HEK293T (cell line): ENCODE data around the gene DCAF17.

ENCODE experiments used
- ARNT ChIP-seq: fragments of 450-650 bp; IDR thresholded peaks from 2 replicates; pipeline ENCODE4 v1.6.1; 2017; ENCODE audit warnings: mild to moderate bottlenecking
- BHLHE40 ChIP-seq: fragments of 450-650 bp; IDR thresholded peaks from 2 replicates; pipeline ENCODE4 v1.6.1; 2016; ENCODE audit warnings: mild to moderate bottlenecking, moderate library complexity, borderline replicate concordance
- CTBP1 ChIP-seq: fragments of 450-650 bp; IDR thresholded peaks from 2 replicates; pipeline ENCODE4 v1.6.1; 2016; ENCODE audit warnings: borderline replicate concordance
- FOXA1 ChIP-seq: fragments of 450-650 bp; IDR thresholded peaks from 2 replicates; pipeline ENCODE4 v1.6.1; 2016; ENCODE audit warnings: mild to moderate bottlenecking
- FOXM1 ChIP-seq: fragments of 450-650 bp; IDR thresholded peaks from 2 replicates; pipeline ENCODE4 v1.6.1; 2017; ENCODE audit warnings: mild to moderate bottlenecking, borderline replicate concordance
- HDGF ChIP-seq: fragments of 450-650 bp; IDR thresholded peaks from 2 replicates; pipeline ENCODE4 v1.6.1; 2017; ENCODE audit warnings: antibody characterized with exemption, borderline replicate concordance
- NFRKB ChIP-seq: fragments of 450-650 bp; IDR thresholded peaks from 2 replicates; pipeline ENCODE4 v1.6.1; 2016; ENCODE audit warnings: mild to moderate bottlenecking, moderate library complexity
- SP1 ChIP-seq: fragments of 450-650 bp; IDR thresholded peaks from 2 replicates; pipeline ENCODE4 v1.6.1; 2017
- SUZ12 ChIP-seq: fragments of 450-650 bp; IDR thresholded peaks from 2 replicates; pipeline ENCODE4 v1.6.1; 2016; ENCODE audit warnings: mild to moderate bottlenecking
- TF ChIP-seq, protein P1 (sequence below): fragments of 450-650 bp; IDR thresholded peaks from 2 replicates; pipeline ENCODE4 v1.6.1; 2016

- TF ChIP-seq ARNT (no peak), BHLHE40 (no peak), SUZ12 (no peak), HDGF (no peak), NFRKB (no peak), FOXM1 (no peak), SP1 (no peak), FOXA1 (no peak), CTBP1 (no peak)
- TF ChIP-seq, protein P1, sequence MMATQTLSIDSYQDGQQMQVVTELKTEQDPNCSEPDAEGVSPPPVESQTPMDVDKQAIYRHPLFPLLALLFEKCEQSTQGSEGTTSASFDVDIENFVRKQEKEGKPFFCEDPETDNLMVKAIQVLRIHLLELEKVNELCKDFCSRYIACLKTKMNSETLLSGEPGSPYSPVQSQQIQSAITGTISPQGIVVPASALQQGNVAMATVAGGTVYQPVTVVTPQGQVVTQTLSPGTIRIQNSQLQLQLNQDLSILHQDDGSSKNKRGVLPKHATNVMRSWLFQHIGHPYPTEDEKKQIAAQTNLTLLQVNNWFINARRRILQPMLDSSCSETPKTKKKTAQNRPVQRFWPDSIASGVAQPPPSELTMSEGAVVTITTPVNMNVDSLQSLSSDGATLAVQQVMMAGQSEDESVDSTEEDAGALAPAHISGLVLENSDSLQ, result no peak
Observed at GRCh38 chr2:171405546-171405945, 28.5 kb upstream of the DCAF17 start.
